Ovary (tissue), 9 donors: ENCODE data around the gene GNPDA1. TPM values are rescaled to one million over a fixed set of nuclear protein-coding genes. Genes with fewer than 3 reads are reported as not detected.
"Not testable (repeated sequence)": the region's sequence is repeated elsewhere in the genome, so short reads cannot be mapped to it uniquely, and the experiment has no call there.

Source experiments
- DNase-seq, 5 donors: peaks; one replicate each; pipeline ENCODE4 v3.0.0-alpha.2; 2019 to 2020
- H3K27ac ChIP-seq, 2 donors: fragments of 200-600 bp; one replicate each; pipeline versions ENCODE4 v1.5.1 to v1.8.0; 2019 to 2022
- H3K27me3 ChIP-seq: fragments of 200-600 bp; one replicate; pipeline ENCODE4 v1.8.0; 2022
- H3K36me3 ChIP-seq: fragments of 200-600 bp; sonication (generic); one replicate; pipeline ENCODE4 v1.5.1; 2019
- H3K4me1 ChIP-seq: one replicate; pipeline ENCODE4 v1.8.1; 2013; ENCODE audit warnings: mild to moderate bottlenecking, moderate library complexity; ENCODE audit not compliant: insufficient read depth
- H3K4me3 ChIP-seq: fragments of 200-600 bp; sonication (generic); one replicate; pipeline ENCODE4 v1.5.1; 2017
- H3K9me3 ChIP-seq, 2 donors: fragments of 200-600 bp in 1 of 2; sonication (generic) in 1 of 2; one replicate each; pipeline versions ENCODE4 v1.5.1 to v1.8.1; 2013 to 2019; ENCODE audit warnings: mild to moderate bottlenecking in 1 of 2, moderate library complexity in 1 of 2
- EP300 ChIP-seq: sonication (generic); formaldehyde crosslinking; IDR thresholded peaks from one replicate; pipeline ENCODE4 v1.6.1; 2017; ENCODE audit warnings: antibody characterized with exemption
- POLR2A ChIP-seq: fragments of 450-650 bp; IDR thresholded peaks from one replicate; pipeline ENCODE4 v1.6.1; 2017; ENCODE audit warnings: antibody characterized with exemption, mild to moderate bottlenecking, moderate library complexity
- WGBS, 3 donors: extraction: QIAGEN DNeasy Blood & Tissue Kit in 1 of 3; methylation state at CpG; one replicate each; pipeline versions ENCODE4 v1.1.5 to v1.1.7; 2013 to 2017; 5-methylcytosine and 5-hydroxymethylcytosine counted together
- intact Hi-C, 4 donors: fragments of 100-400 bp; cut with DNase I; formaldehyde crosslinking; loops; one replicate each; pipeline versions ENCODE4 v1.11.0 to v1.15.1; 2022 to 2023
- polyA plus RNA-seq, 2 donors: library from polyadenylated mRNA; stranded (reverse); fragments of 200-250 nt in 1 of 2; fragments of 350-450 nt in 1 of 2; fragmentation: Illumina TruSeq in 1 of 2; extraction: RNeasy Lipid Tissue Mini Kit (QIAGEN cat#74804) in 1 of 2; gene quantifications; one replicate each; pipeline ENCODE4 v1.2.3, GENCODE V29; 2013 to 2014
- total RNA-seq, 7 donors: library from RNA; depleted of rRNA in 2 of 7; stranded (reverse); fragments of >200 nt in 2 of 7; fragmentation: NEBNext Ultra II Directional in 3 of 7; extraction: Animal tissue kit (Norgen Biotek cat#: 25700) in 3 of 7; gene quantifications; one replicate each; pipeline versions ENCODE4 v1.1.0 to v1.2.4, GENCODE V29; 2016 to 2023
- TF ChIP-seq, protein P1 (sequence below), 3 donors: fragments of 450-650 bp in 2 of 3; fragments of 200-600 bp in 1 of 3; IDR thresholded peaks; one replicate each; pipeline versions ENCODE4 v1.5.1 to v1.8.0; 2016 to 2022; ENCODE audit warnings: antibody characterized with exemption in 3 of 3, mild to moderate bottlenecking in 1 of 3
- donor health status: DM: no; HTN: no; CAD: no; lungs with moderate emphysema.
- donor health status: DM: no; HTN: no; CAD: no.
- donor health status: Bipolar disorder and iron deficiency.
- donor health status: DM: yes; HTN: yes; CAD: no.
- donor health status: DM: no; HTN: no; CAD: no.
- donor health status: DM: yes; HTN: yes; CAD: no.

Gene GNPDA1
- total and polyA plus RNA-seq, 9 donors: 20.3 to 108 (median 35.1) TPM

DNA sequence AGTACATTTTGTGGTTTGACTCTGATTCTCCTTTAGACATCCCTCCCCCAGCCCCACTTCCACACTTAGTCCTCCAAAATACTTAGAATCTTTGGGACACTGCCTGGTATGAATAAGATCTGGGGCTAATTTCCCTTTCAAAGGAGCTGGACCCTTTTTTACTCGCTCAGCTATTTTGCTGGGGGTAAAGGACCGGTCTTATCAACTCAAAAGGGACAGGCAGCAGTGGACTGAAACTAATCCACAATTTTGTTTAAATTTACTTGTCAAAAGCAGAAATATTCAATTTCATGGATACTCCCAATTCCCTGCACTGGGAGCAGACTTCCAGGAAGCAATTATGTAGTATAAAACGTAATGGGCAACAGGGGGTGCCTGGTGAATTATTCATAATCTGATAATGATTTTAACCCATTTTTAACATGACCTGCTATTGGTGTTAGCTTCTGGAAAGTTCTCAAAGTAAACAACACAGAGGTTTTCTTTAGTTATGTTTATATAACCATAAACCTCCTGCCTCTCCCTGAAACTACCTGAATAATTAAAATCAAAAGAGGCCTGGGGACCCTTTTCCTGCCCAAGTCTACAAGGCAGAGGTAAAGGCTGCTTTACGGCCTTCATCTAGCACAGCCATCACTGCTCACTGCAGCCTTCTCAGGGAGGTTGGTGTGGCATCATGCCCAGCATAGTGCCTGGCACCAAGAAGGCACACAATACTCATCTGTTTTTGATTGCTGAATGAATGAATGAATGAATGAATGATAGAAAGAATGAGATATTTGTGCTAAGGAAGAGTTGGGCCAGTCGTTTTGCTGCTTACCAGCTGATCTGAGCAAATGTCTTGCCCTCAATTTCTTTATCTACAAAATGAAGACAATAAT lies 44.2 kb upstream of the GNPDA1 start:
- H3K27me3 ChIP-seq: no peaks in the 10 kb centered on the region
- H3K4me3 ChIP-seq: no peak overlapping the region
- no peaks in the 10 kb centered on the region for H3K9me3 ChIP-seq
- intact Hi-C loops: no loop called here
- 63 to 68% (median 63%) methylated on average over 5 of the region's 5 CpGs for WGBS, 3 donors
- TF ChIP-seq, protein P1, sequence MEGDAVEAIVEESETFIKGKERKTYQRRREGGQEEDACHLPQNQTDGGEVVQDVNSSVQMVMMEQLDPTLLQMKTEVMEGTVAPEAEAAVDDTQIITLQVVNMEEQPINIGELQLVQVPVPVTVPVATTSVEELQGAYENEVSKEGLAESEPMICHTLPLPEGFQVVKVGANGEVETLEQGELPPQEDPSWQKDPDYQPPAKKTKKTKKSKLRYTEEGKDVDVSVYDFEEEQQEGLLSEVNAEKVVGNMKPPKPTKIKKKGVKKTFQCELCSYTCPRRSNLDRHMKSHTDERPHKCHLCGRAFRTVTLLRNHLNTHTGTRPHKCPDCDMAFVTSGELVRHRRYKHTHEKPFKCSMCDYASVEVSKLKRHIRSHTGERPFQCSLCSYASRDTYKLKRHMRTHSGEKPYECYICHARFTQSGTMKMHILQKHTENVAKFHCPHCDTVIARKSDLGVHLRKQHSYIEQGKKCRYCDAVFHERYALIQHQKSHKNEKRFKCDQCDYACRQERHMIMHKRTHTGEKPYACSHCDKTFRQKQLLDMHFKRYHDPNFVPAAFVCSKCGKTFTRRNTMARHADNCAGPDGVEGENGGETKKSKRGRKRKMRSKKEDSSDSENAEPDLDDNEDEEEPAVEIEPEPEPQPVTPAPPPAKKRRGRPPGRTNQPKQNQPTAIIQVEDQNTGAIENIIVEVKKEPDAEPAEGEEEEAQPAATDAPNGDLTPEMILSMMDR (IDR thresholded peaks at IDR 0.05): no peak
- no peak for TF ChIP-seq EP300
- no peak for TF ChIP-seq POLR2A
- no peaks in the 10 kb centered on the region for H3K4me1 ChIP-seq
- H3K27ac ChIP-seq: no peak overlapping the region
- DNase-seq: no peak
- no peaks in the 10 kb centered on the region for H3K36me3 ChIP-seq

DNA sequence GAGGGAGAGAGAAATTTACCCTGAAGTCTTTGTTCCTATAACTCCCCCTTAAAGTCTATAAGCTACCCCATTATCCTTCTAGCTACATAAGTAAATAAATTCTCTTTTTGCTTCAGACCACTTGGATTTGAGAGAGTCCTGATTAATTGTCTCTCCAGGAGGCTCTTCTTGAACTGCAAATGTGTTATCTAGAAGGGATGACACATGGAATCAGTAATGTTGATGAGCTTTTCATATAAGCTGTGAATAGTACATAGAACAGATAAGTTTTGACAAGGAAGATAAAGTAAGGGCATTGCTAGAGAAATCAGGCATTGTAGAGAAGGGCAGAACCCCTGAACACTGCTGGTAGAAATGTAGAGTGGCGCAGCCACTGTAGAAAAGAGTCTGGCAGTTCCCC lies 42.5 kb upstream of the GNPDA1 start:
- no peaks in the 10 kb centered on the region for H3K9me3 ChIP-seq
- no peaks in the 10 kb centered on the region for H3K36me3 ChIP-seq
- intact Hi-C loops: no loop called here
- H3K27me3 ChIP-seq: no peaks in the 10 kb centered on the region
- 98 to 100% (median 100%) methylated on average over 1 of the region's 1 CpG for WGBS, 3 donors
- no peak overlapping the region for H3K27ac ChIP-seq
- no peaks in the 10 kb centered on the region for H3K4me1 ChIP-seq
- no peak for TF ChIP-seq EP300
- TF ChIP-seq, protein P1 (IDR thresholded peaks at IDR 0.05): no peak
- no peak for TF ChIP-seq POLR2A
- no peak overlapping the region for H3K4me3 ChIP-seq
- DNase-seq: no peak

DNA sequence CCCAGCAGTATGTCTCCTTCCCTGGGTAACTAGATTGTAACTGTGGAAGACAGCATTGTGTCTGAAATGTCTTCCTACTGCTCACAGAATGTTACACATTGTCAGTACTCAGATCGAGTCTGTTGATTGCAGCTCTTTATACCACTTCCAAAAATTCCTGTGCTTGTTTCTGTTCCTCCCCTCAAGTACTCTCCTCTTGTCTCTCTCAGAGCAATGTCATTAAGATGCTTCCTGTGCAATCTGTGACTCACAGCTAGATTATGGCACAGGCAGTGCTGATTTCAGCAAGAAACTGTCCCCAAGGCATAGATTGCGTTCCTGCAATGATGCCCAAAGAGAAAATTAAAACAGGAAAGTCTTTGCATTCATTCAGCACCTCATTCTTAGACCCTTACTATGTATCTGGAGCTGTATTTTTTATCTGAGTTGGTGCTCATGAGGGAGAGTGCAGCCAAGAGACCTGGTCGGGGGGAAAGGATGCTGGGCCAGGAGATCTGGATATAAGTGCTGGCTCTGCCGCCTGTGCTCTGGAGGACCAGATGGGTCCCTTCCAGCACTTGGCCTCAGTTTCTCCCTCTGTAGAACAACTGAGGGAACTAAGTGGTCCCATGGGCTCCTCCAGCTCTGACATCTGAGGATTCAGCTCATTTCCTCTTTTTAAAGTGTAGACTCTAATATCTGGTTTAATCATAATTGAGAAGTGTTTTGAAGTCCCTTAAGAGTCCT lies 40.8 kb upstream of the GNPDA1 start:
- DNase-seq: no peak
- no peak for TF ChIP-seq EP300
- TF ChIP-seq, protein P1 (IDR thresholded peaks at IDR 0.05): no peak
- TF ChIP-seq POLR2A: no peak
- no peaks in the 10 kb centered on the region for H3K9me3 ChIP-seq
- intact Hi-C loops: no loop called here
- no peaks in the 10 kb centered on the region for H3K27me3 ChIP-seq
- no peak overlapping the region for H3K4me3 ChIP-seq
- 39 to 45% (median 40%) methylated on average over 4 of the region's 4 CpGs for WGBS, 3 donors
- H3K36me3 ChIP-seq: no peaks in the 10 kb centered on the region
- H3K4me1 ChIP-seq: no peaks in the 10 kb centered on the region
- no peak overlapping the region for H3K27ac ChIP-seq

DNA sequence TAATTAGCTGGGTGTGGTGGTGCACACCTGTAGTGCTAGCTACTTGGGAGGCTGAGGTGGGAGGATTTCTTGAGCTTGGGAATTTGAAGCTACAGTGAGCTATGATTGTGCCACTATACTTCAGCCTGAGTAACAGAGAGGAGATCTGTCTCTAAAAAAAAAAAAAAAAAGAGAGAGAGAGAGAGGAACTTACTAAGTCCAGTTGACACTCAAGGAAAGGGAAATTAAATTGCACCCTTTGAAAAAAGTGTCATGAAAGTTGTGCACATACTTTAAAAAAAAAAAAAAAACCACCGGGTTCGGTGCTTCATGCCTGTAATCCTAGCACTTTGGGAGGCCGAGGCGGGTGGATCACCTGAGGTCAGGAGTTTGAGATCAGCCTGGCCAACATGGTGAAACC lies 39.2 kb upstream of the GNPDA1 start:
- H3K27me3 ChIP-seq, intact Hi-C loops, H3K4me3 ChIP-seq, DNase-seq, H3K4me1 ChIP-seq, H3K9me3 ChIP-seq, H3K27ac ChIP-seq, H3K36me3 ChIP-seq: not testable (repeated sequence)
- 92 to 95% (median 95%) methylated on average over 4 of the region's 4 CpGs for WGBS, 3 donors

DNA sequence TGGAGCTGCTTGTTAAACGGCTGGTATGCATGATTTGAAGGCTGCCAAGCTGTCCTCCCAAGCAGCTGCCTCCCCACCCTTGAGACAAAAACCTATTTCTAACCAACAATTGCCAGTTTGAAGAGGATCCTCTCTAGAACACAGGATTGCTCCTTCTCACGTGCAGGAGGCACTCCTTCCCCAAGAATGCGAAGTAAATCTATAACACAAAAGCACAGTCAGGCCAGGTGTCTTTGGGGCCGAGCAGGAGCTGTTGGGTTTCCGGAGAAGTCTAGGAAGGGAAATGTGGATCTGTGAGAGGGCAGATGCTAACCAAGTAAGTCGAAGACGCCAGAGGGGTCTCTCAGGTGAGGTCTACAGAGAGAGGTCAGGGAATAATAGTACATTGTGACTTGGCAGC lies 35.4 kb upstream of the GNPDA1 start:
- H3K27me3 ChIP-seq: no peaks in the 10 kb centered on the region
- H3K36me3 ChIP-seq: no peaks in the 10 kb centered on the region
- intact Hi-C loops: no loop called here
- WGBS, 3 donors: 62 to 65% (median 64%) methylated on average over 7 of the region's 7 CpGs
- H3K4me3 ChIP-seq: no peak overlapping the region
- DNase-seq: no peak
- no peaks in the 10 kb centered on the region for H3K9me3 ChIP-seq
- TF ChIP-seq, protein P1 (IDR thresholded peaks at IDR 0.05): no peak
- TF ChIP-seq POLR2A: no peak
- no peak for TF ChIP-seq EP300
- no peak overlapping the region for H3K27ac ChIP-seq
- no peaks in the 10 kb centered on the region for H3K4me1 ChIP-seq
